HG02870 (cell line): ENCODE results near the gene MERTK.
"Not testable (repeated sequence)": the region's sequence is repeated elsewhere in the genome, so short reads cannot be mapped to it uniquely, and the experiment has no call there.

Source experiments
- ATAC-seq: cut with Tn5 transposase; IDR thresholded peaks from one replicate; pipeline ENCODE4 v1.9.1; 2021; ENCODE audit warnings: mild to moderate bottlenecking, moderate library complexity; ENCODE audit not compliant: unreplicated experiment

MERTK gene

GRCh38 chr2:112065966-112066365 is 167.6 kb downstream of the MERTK start:
- no peak for ATAC-seq

- not testable (repeated sequence) for ATAC-seq
These were observed 171.4 kb downstream of the MERTK start for GRCh38 chr2:112069794-112070193.

DNA sequence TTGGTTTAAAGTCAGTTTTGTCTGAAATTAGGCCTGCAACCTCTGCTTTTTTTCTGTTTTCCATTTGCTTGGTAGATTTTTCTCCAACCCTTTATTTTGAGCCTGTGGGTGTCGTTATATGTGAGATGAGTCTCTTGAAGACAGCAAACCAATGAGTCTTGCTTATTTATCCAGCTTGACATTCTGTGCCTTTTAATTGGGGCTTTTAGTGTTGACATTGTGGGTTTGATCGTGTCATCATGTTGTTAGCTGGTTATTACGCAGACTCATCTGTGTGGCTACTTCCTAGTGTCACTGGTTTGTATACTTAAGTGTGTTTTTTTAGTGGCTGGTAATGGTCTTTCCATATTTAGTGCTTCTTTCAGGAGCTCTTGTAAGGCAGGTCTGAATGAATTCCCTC is 175.5 kb downstream of the MERTK start:
- ATAC-seq = no peak

DNA sequence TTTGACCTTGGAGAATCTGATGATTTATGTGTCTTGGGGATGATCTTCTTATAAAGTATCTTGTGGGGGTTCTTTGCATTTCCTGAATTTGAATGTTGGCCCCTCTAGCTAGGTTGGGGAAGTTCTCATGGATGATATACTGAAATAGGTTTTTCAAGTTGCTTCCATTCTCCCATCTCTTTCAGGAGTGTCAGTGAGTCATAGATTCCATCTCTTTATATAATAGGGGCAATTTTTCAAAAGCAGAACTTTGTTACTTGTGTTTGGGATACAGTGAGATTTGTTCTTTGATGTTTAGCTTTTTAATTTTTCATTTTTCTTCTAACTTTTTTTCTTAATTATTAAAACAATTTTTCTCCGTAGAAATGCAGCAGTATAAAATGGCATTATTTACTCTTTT is 176.1 kb downstream of the MERTK start:
- no peak for ATAC-seq

GRCh38 chr2:112075490-112076260 is 177.3 kb downstream of the MERTK start:
- no peak for ATAC-seq

GRCh38 chr2:112077814-112078213 is 179.4 kb downstream of the MERTK start:
- no peak for ATAC-seq
